GM12878 (cell line): ENCODE data around the gene TMBIM1.

ENCODE experiments used
- CBX3 ChIP-seq: fragments of 200-600 bp; sonication (generic); IDR thresholded peaks from 2 replicates; pipeline ENCODE4 v1.6.1; 2016; ENCODE audit warnings: low read depth, borderline replicate concordance
- CTCF ChIP-seq, 3 experiments: IDR thresholded peaks in 2 of 3; conservative IDR thresholded peaks in 1 of 3; 2 replicates each; pipeline ENCODE4 v1.5.1; 2011; ENCODE audit warnings: low read depth in 3 of 3, low read length in 3 of 3, mild to moderate bottlenecking in 3 of 3, control low read depth in 2 of 3, moderate library complexity in 2 of 3, inconsistent platforms in 1 of 3, mixed read lengths in 1 of 3; ENCODE audit not compliant: control insufficient read depth in 2 of 3, insufficient read depth in 1 of 3; ENCODE audit errors: extremely low read depth in 1 of 3
- FOS ChIP-seq: IDR thresholded peaks from 3 replicates; pipeline ENCODE4 v1.6.1; 2011; ENCODE audit warnings: borderline replicate concordance; ENCODE audit not compliant: insufficient read length; ENCODE audit errors: extremely low read depth
- FOXM1 ChIP-seq: IDR thresholded peaks from 2 replicates; pipeline ENCODE4 v1.6.1; 2012; ENCODE audit warnings: low read depth, mild to moderate bottlenecking, inconsistent platforms, low read length, moderate library complexity
- GABPA ChIP-seq: IDR thresholded peaks from 2 replicates; pipeline ENCODE4 v1.6.1; 2014; ENCODE audit warnings: antibody characterized with exemption, low read depth, mild to moderate bottlenecking, inconsistent platforms
- NFYB ChIP-seq: IDR thresholded peaks from 2 replicates; pipeline ENCODE4 v1.6.1; 2011; ENCODE audit warnings: low read depth, mild to moderate bottlenecking, low read length, improper control_type of control experiment, moderate library complexity; ENCODE audit not compliant: insufficient read depth
- POU2F2 ChIP-seq: IDR thresholded peaks from 3 replicates; pipeline ENCODE4 v1.6.1; 2011; ENCODE audit warnings: low read depth, mild to moderate bottlenecking, low read length, borderline replicate concordance
- SMAD5 ChIP-seq: IDR thresholded peaks from 2 replicates; pipeline ENCODE4 v1.6.1; 2016; ENCODE audit warnings: antibody characterized with exemption, low read depth
- SPI1 ChIP-seq: IDR thresholded peaks from 2 replicates; pipeline ENCODE4 v1.6.1; 2011; ENCODE audit warnings: low read depth, mild to moderate bottlenecking, low read length, moderate library complexity, borderline replicate concordance; ENCODE audit not compliant: insufficient read depth
- SREBF1 ChIP-seq: IDR thresholded peaks from 2 replicates; pipeline ENCODE4 v1.6.1; 2012; ENCODE audit warnings: mild to moderate bottlenecking, low read length

GRCh38 chr2:218327451-218328210 lies 35.3 kb upstream of the TMBIM1 start:
- TF ChIP-seq FOS (no peak), CTCF (IDR thresholded peaks at IDR 0.05 in 2 of 3, conservative IDR thresholded peaks at IDR 0.05 in 1 of 3; ENCODE audit: control insufficient read depth in 2 of 3, extremely low read depth in 1 of 3, insufficient read depth in 1 of 3, low read depth in 3 of 3, low read length in 3 of 3) (no peak), FOXM1 (no peak), GABPA (no peak), SMAD5 (no peak), SPI1 (no peak), SREBF1 (no peak), NFYB (no peak), CBX3 (no peak), POU2F2 (no peak)
